ENCODE data around the gene TNS1.

DNA sequence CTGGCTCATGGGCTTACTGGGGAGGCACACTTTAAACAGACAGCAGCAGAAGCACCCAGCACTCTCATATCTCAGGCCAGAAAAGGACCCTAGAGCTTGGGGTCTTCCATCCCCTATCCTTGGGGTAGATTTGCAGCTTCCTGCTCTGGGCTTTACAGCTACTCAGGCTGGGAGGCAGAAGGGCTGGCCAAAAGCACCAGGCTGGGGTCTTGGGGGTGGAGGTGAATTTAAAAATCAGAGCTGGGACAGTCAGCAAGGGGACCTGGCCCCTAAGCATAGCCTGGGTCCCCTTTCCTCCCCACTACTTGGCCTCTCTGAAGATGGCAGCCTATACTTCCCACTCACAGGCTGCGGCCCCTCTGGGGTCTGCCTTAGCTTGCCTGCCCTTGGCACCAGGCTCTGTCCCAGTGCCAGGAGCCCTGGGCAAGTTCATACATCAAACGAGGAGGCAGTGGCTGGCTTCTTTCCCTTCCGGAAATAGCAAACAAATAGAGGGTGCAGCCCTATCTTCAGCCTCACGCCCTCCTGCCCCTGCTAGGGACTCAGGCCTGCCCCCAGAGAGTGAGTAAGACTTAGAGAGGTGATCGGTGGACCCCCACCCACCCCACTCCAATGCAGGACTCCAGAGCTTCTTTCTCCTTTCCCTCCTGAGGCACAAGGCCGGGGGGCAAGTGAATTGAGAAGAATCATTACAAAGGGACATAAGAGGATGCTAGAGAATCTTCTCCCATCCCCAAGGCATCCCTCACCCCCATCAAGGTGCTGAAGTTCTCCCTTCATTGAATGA, 26.0 kb upstream of the TNS1 start:
- TF ChIP-seq POLR2A (IDR thresholded peaks at IDR 0.05) = no peak
- TF ChIP-seq, protein P1, sequence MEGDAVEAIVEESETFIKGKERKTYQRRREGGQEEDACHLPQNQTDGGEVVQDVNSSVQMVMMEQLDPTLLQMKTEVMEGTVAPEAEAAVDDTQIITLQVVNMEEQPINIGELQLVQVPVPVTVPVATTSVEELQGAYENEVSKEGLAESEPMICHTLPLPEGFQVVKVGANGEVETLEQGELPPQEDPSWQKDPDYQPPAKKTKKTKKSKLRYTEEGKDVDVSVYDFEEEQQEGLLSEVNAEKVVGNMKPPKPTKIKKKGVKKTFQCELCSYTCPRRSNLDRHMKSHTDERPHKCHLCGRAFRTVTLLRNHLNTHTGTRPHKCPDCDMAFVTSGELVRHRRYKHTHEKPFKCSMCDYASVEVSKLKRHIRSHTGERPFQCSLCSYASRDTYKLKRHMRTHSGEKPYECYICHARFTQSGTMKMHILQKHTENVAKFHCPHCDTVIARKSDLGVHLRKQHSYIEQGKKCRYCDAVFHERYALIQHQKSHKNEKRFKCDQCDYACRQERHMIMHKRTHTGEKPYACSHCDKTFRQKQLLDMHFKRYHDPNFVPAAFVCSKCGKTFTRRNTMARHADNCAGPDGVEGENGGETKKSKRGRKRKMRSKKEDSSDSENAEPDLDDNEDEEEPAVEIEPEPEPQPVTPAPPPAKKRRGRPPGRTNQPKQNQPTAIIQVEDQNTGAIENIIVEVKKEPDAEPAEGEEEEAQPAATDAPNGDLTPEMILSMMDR (IDR thresholded peaks at IDR 0.05) = no peak

Measured in lower leg skin (tissue), 3 donors.